Cardiac fibroblast (primary cell): Measurements from ENCODE around the gene GOLGA6L7.

Source experiments
- DNase-seq, 2 donors: peaks; one replicate each; pipeline versions ENCODE4 v3.0.0 to v3.0.0-alpha.2; 2010; ENCODE audit warnings: low read depth in 2 of 2
- H3K4me3 ChIP-seq, 2 donors: replicated peaks in 1 of 2; 1 replicate in 1 of 2; 2 replicates in 1 of 2; pipeline ENCODE4 v1.5.1; 2011; ENCODE audit warnings: low read depth in 2 of 2, low read length in 2 of 2, mild to moderate bottlenecking in 2 of 2, moderate library complexity in 1 of 2
- TF ChIP-seq, protein P1 (sequence below): IDR thresholded peaks from one replicate; pipeline ENCODE4 v1.5.1; 2011; ENCODE audit warnings: low read depth, mild to moderate bottlenecking, low read length, inconsistent platforms

The GOLGA6L7 gene

GRCh38 chr15:28887339-28888174 lies 39.1 kb upstream of the GOLGA6L7 start:
- TF ChIP-seq, protein P1, sequence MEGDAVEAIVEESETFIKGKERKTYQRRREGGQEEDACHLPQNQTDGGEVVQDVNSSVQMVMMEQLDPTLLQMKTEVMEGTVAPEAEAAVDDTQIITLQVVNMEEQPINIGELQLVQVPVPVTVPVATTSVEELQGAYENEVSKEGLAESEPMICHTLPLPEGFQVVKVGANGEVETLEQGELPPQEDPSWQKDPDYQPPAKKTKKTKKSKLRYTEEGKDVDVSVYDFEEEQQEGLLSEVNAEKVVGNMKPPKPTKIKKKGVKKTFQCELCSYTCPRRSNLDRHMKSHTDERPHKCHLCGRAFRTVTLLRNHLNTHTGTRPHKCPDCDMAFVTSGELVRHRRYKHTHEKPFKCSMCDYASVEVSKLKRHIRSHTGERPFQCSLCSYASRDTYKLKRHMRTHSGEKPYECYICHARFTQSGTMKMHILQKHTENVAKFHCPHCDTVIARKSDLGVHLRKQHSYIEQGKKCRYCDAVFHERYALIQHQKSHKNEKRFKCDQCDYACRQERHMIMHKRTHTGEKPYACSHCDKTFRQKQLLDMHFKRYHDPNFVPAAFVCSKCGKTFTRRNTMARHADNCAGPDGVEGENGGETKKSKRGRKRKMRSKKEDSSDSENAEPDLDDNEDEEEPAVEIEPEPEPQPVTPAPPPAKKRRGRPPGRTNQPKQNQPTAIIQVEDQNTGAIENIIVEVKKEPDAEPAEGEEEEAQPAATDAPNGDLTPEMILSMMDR = no peak
- H3K4me3 ChIP-seq = no peak overlapping the region
- no peak for DNase-seq

DNA sequence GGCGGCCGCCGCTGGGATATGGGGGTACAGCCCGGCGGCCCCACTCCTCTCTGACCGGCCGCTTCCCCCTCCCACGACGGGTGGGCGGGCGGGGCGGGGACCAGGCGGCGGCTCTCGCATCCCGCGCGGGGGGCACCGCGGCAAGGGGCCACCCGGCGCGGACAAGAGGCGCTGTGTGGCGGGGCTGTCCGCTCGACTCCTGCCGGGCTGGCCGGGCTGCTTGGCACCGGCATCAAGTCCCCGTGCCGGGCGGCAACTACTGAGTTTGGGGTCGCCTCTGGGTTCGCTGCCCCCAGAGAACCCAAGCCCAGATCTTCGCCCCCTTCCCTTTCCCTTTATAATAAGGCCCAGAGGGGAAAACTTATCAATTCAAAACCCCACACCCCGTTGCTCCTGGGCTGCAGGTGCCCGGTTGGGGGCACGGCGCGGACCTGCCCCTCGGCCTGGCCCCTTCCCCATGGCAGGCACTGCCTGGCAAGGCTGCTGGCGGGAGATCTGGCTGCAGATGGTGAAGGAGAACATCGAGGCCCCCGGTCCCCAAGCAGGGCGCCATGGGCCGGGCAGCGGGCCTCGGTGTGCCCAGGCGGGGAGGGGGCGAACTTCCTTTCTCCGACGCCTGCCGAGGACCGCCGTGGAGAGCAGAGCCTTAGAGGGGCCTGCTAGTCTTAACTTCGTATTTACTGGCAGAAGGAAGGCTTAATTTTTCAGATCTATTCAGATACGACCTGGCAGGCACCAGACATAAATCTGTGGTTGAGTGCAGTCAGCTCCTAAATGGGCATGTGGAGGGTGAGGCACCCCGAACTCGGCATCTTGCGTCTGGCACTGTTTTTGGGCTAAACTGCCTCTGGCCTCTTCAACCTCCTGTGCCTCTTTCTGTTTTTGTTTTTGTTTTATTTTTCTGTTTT lies 38.2 kb upstream of the GOLGA6L7 start:
- no peak for DNase-seq
- H3K4me3 ChIP-seq = peak overlapping the region; percentile 59 to 62

GRCh38 chr15:28885630-28886430 lies 37.4 kb upstream of the GOLGA6L7 start, which contains the start of gene APBA2:
APBA2 (plus strand) TSS chr15:28885974; CDS start chr15:29053885, 167,911 bp downstream.
- DNase-seq = peak; percentile 38 to 52
- TF ChIP-seq, protein P1 = no peak
- peak within 1 kb of the TSS; percentile 59 to 62 for H3K4me3 ChIP-seq

More for the DNA sequence above, 38.2 kb upstream of the GOLGA6L7 start:
- TF ChIP-seq, protein P1 = no peak

DNA sequence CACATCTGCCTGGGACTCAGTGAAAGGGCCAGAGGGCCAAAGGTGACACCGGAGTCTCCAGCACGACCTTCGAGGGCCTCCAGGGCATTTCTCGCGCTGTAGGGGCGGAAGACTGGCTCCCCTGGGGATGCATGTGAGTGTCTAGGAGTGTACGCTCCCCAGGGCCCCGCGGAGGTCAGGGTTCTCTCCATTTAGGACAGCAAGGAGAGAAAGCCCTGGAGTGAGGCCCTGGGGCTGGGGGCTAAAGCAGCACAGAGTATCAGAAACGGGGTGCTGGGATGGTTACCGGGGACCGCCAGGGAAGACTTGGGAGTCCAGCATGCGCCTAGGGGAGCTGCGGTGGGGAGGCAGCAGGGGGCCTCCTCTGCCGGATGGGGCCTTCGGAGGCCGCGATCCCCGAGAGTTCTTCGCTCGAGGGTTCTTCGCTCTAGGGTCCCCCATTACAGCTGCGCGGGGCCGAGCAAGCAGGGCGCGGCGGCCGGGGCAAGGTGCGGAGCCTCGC lies 36.7 kb upstream of the GOLGA6L7 start:
- no peak for DNase-seq
- TF ChIP-seq, protein P1 = no peak
- peak overlapping the region; percentile 59 to 62 for H3K4me3 ChIP-seq

DNA sequence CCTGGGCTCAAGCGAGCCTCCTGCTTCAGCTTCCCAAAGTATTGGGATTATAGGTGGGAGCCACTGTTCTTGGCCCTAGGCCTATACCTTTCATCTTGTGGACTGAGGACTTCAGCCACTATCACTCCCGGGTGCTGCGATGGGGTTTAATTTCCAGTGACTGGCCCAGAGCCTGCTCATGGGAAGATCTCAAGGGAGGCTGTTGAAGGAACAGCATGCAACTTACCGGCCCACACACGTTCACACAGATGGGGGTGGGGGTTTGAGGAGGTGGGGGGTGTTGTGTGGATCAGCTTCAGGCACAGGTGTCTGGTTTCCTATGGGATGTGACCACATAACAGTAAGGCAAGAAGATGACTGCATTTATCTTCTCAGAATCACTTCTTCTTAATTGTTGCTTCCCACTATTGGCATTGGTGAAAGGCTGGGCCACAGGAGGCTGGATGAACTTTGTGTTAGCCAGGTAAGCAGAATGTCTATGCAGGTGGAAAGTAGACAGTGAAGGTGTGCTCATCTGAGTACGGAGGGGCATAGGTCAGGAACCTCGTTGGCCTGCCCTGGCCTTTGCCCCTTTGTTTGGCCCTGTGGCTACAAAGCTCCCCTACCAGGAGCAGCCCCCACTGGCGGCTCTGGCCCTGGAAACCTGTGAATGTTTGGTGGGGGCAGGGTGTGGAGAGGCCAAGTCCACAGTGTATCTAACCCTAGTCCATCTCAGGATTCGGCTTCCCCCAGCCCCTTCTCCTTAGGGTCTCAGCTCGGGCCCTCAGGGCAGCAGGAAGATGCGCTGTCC lies 35.9 kb upstream of the GOLGA6L7 start:
- TF ChIP-seq, protein P1 = no peak
- H3K4me3 ChIP-seq = no peak overlapping the region
- DNase-seq = no peak
